PC-3 (cell line): ENCODE data around the gene LAMA5. TPM values are rescaled to one million over a fixed set of nuclear protein-coding genes. Genes with fewer than 3 reads are reported as not detected.

ENCODE experiments used
- ATAC-seq: fragments of 200-7000 bp; cut with Tn5 transposase; 2 replicates; pipeline ENCODE4 v1.9.1; 2020; ENCODE audit warnings: mild to moderate bottlenecking, moderate library complexity
- BruUV-seq: library from RNA; stranded (reverse); fragments of 400-500 nt; replicated peaks from 2 replicates; lab custom pipeline; 2021; lab: Mats Ljungman, UMichigan
- CTCF ChIA-PET: fragments of 300-600 bp; sonication (Branson Sonifier 250); formaldehyde crosslinking; loops from one replicate; lab custom pipeline; 2022; ENCODE audit warnings: antibody characterized with exemption; lab: Charles Lee
- POLR2A ChIA-PET: fragments of 300-600 bp; sonication (Branson Sonifier 250); formaldehyde crosslinking; loops from one replicate; lab custom pipeline; 2022; ENCODE audit warnings: antibody characterized with exemption; ENCODE audit not compliant: unreplicated experiment; lab: Charles Lee
- DNase-seq: peaks from one replicate; pipeline ENCODE4 v3.0.0-alpha.2; 2015
- H2AFZ ChIP-seq: fragments of 300-600 bp; sonication (generic); 2 replicates; pipeline ENCODE4 v1.6.0; 2016; ENCODE audit warnings: antibody characterized with exemption, low read length
- H3F3A ChIP-seq: fragments of 300-600 bp; sonication (generic); one replicate; pipeline ENCODE4 v1.6.0; 2017; ENCODE audit warnings: antibody characterized with exemption, low read length, control low read depth, mild to moderate bottlenecking; ENCODE audit not compliant: unreplicated experiment
- H3K27ac ChIP-seq: fragments of 300-600 bp; sonication (generic); 2 replicates; pipeline ENCODE4 v1.5.1; 2016; ENCODE audit warnings: mild to moderate bottlenecking, low read length
- H3K27me3 ChIP-seq: fragments of 300-600 bp; sonication (generic); 2 replicates; pipeline ENCODE4 v1.6.1; 2016; ENCODE audit warnings: low read length, mixed read lengths
- H3K36me3 ChIP-seq: fragments of 300-600 bp; sonication (generic); 2 replicates; pipeline ENCODE4 v1.6.1; 2016; ENCODE audit warnings: low read depth, mixed run types, low read length, mixed read lengths
- H3K4me1 ChIP-seq: fragments of 300-600 bp; sonication (generic); 2 replicates; pipeline ENCODE4 v1.5.1; 2016; ENCODE audit warnings: low read length; ENCODE audit not compliant: insufficient read depth
- H3K4me2 ChIP-seq: fragments of 300-600 bp; sonication (generic); 2 replicates; pipeline ENCODE4 v1.6.0; 2016; ENCODE audit warnings: low read length
- H3K4me3 ChIP-seq: fragments of 300-600 bp; sonication (generic); 2 replicates; pipeline ENCODE4 v1.5.1; 2016; ENCODE audit warnings: mild to moderate bottlenecking, low read length, mixed read lengths
- H3K79me2 ChIP-seq: fragments of 300-600 bp; sonication (generic); 2 replicates; pipeline ENCODE4 v1.6.1; 2017; ENCODE audit warnings: low read length, mixed read lengths
- H3K9ac ChIP-seq: fragments of 300-600 bp; sonication (generic); 2 replicates; pipeline ENCODE4 v1.6.0; 2016; ENCODE audit warnings: mild to moderate bottlenecking, low read length
- H3K9me2 ChIP-seq: fragments of 300-600 bp; sonication (generic); replicated peaks from 2 replicates; pipeline ENCODE4 v1.6.1; 2016; ENCODE audit warnings: mixed run types, low read length, mixed read lengths
- H3K9me3 ChIP-seq: fragments of 300-600 bp; sonication (generic); 2 replicates; pipeline ENCODE4 v1.6.1; 2016; ENCODE audit warnings: low read length, mixed read lengths
- H4K20me1 ChIP-seq: fragments of 300-600 bp; sonication (generic); 2 replicates; pipeline ENCODE4 v1.6.1; 2016; ENCODE audit warnings: low read length, mixed read lengths
- EZH2 ChIP-seq: fragments of 300-600 bp; sonication (generic); IDR thresholded peaks from one replicate; pipeline ENCODE4 v1.6.1; 2017; ENCODE audit warnings: antibody characterized with exemption, mild to moderate bottlenecking, low read length; ENCODE audit not compliant: unreplicated experiment
- EZH2phosphoT487 ChIP-seq: fragments of 300-600 bp; sonication (generic); IDR thresholded peaks from 2 replicates; pipeline ENCODE4 v1.6.1; 2018; ENCODE audit warnings: mild to moderate bottlenecking, antibody characterized with exemption, low read length, borderline replicate concordance
- intact Hi-C: fragments of 100-400 bp; cut with micrococcal nuclease; formaldehyde crosslinking; loops from 2 replicates; pipeline ENCODE4 v1.9.0; 2023
- total RNA-seq: library from RNA; depleted of rRNA; stranded (reverse); fragments of >200 nt; gene quantifications from 2 replicates; pipeline ENCODE4 v1.2.3, GENCODE V29; 2014
- TF ChIP-seq, protein P1 (sequence below): fragments of 300-600 bp; sonication (generic); conservative IDR thresholded peaks from 2 replicates; pipeline ENCODE4 v1.5.1; 2017; ENCODE audit warnings: antibody characterized with exemption, low read depth, mild to moderate bottlenecking, low read length

The LAMA5 gene
- total RNA-seq, 1 experiment from 2014 or later, result 196 TPM

- no TSS peak for BruUV-seq
- intact Hi-C loops, result loop anchor here (5.0 kb wide), 2 partner anchors 66 to 196 kb away; partner anchors contain the start of gene LAMA5
- ChIA-PET CTCF (no interaction called here), POLR2A (no interaction called here)
- Histone ChIP-seq H3K27me3 (no peaks in the 10 kb centered on the region), H3K79me2 (peaks cover 34% of the 10 kb centered on the region), H3K4me1 (peaks cover 16% of the 10 kb centered on the region), H3K9ac (no peak overlapping the region), H3K4me3 (no peak overlapping the region), H4K20me1 (peaks cover 29% of the 10 kb centered on the region), H3K36me3 (peaks cover 26% of the 10 kb centered on the region), H3K4me2 (no peak overlapping the region), H3K9me3 (no peaks in the 10 kb centered on the region), H2AFZ (no peak overlapping the region), H3K9me2 (no peaks in the 10 kb centered on the region), H3F3A (peaks cover 8% of the 10 kb centered on the region), H3K27ac (no peak overlapping the region)
- no peak for TF ChIP-seq EZH2
- TF ChIP-seq, protein P1, sequence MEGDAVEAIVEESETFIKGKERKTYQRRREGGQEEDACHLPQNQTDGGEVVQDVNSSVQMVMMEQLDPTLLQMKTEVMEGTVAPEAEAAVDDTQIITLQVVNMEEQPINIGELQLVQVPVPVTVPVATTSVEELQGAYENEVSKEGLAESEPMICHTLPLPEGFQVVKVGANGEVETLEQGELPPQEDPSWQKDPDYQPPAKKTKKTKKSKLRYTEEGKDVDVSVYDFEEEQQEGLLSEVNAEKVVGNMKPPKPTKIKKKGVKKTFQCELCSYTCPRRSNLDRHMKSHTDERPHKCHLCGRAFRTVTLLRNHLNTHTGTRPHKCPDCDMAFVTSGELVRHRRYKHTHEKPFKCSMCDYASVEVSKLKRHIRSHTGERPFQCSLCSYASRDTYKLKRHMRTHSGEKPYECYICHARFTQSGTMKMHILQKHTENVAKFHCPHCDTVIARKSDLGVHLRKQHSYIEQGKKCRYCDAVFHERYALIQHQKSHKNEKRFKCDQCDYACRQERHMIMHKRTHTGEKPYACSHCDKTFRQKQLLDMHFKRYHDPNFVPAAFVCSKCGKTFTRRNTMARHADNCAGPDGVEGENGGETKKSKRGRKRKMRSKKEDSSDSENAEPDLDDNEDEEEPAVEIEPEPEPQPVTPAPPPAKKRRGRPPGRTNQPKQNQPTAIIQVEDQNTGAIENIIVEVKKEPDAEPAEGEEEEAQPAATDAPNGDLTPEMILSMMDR, result no peak
- TF ChIP-seq EZH2phosphoT487, result no peak
- no peak for ATAC-seq
- DNase-seq, result no peak
Observed at GRCh38 chr20:62301111-62301668, 65.9 kb downstream of the LAMA5 start.

- DNase-seq, result no peak
- H3K9me2 ChIP-seq, result no peaks in the 10 kb centered on the region
- no peak overlapping the region for H3K9ac ChIP-seq
- TF ChIP-seq, protein P1, result no peak
- TF ChIP-seq EZH2phosphoT487, result no peak
- no peak for TF ChIP-seq EZH2
- no peak overlapping the region for H3K4me3 ChIP-seq
- POLR2A ChIA-PET, result interaction anchor here (0.6 kb wide), 1 partner anchor 118 kb away, joined by 3 read pairs; no protein-coding TSS in a partner anchor
- no peaks in the 10 kb centered on the region for H3K27me3 ChIP-seq
- CTCF ChIA-PET, result no interaction called here
- H2AFZ ChIP-seq, result no peak overlapping the region
- no peak overlapping the region for H3K27ac ChIP-seq
- intact Hi-C loops, result loop anchor here (5.0 kb wide), 2 partner anchors 67 to 197 kb away; partner anchors contain the start of gene LAMA5
- H3K4me2 ChIP-seq, result no peak overlapping the region
- peaks cover 22% of the 10 kb centered on the region for H3K36me3 ChIP-seq
- peaks cover 2% of the 10 kb centered on the region for H3F3A ChIP-seq
- no TSS peak for BruUV-seq
- no peaks in the 10 kb centered on the region for H3K9me3 ChIP-seq
- H3K4me1 ChIP-seq, result peaks cover 7% of the 10 kb centered on the region
- peaks cover 26% of the 10 kb centered on the region for H3K79me2 ChIP-seq
- peaks cover 20% of the 10 kb centered on the region for H4K20me1 ChIP-seq
- no peak for ATAC-seq
Observed at GRCh38 chr20:62300319-62300718, 66.8 kb downstream of the LAMA5 start.

- BruUV-seq, result no TSS peak
- no peaks in the 10 kb centered on the region for H3F3A ChIP-seq
- intact Hi-C loops, result loop anchor here (5.0 kb wide), 2 partner anchors 68 to 198 kb away; partner anchors contain the start of gene LAMA5
- POLR2A ChIA-PET, result interaction anchor here (0.6 kb wide), 1 partner anchor 119 kb away, joined by 3 read pairs; no protein-coding TSS in a partner anchor
- peaks cover 19% of the 10 kb centered on the region for H3K36me3 ChIP-seq
- CTCF ChIA-PET, result no interaction called here
- no peak for ATAC-seq
- TF ChIP-seq EZH2phosphoT487 (no peak), EZH2 (no peak)
- TF ChIP-seq, protein P1, result no peak
- H3K4me1 ChIP-seq, result peaks cover 2% of the 10 kb centered on the region
- no peaks in the 10 kb centered on the region for H3K9me2 ChIP-seq
- no peak overlapping the region for H3K4me3 ChIP-seq
- H4K20me1 ChIP-seq, result peaks cover 15% of the 10 kb centered on the region
- no peak overlapping the region for H3K27ac ChIP-seq
- H3K4me2 ChIP-seq, result no peak overlapping the region
- no peak overlapping the region for H2AFZ ChIP-seq
- no peaks in the 10 kb centered on the region for H3K9me3 ChIP-seq
- H3K79me2 ChIP-seq, result peaks cover 20% of the 10 kb centered on the region
- H3K9ac ChIP-seq, result no peak overlapping the region
- H3K27me3 ChIP-seq, result no peaks in the 10 kb centered on the region
- no peak for DNase-seq
Observed at GRCh38 chr20:62299666-62300236, 67.4 kb downstream of the LAMA5 start.
